Measurements from ENCODE around the gene FARP1. TPM values are rescaled to one million over a fixed set of nuclear protein-coding genes. Genes with fewer than 3 reads are reported as not detected.

Gene FARP1
- total and polyA plus RNA-seq, 2 of the 8 experiments (the other 6 are each of a cell fraction or from before 2014, with no cell fraction given) = 24.7 to 104 TPM

DNA sequence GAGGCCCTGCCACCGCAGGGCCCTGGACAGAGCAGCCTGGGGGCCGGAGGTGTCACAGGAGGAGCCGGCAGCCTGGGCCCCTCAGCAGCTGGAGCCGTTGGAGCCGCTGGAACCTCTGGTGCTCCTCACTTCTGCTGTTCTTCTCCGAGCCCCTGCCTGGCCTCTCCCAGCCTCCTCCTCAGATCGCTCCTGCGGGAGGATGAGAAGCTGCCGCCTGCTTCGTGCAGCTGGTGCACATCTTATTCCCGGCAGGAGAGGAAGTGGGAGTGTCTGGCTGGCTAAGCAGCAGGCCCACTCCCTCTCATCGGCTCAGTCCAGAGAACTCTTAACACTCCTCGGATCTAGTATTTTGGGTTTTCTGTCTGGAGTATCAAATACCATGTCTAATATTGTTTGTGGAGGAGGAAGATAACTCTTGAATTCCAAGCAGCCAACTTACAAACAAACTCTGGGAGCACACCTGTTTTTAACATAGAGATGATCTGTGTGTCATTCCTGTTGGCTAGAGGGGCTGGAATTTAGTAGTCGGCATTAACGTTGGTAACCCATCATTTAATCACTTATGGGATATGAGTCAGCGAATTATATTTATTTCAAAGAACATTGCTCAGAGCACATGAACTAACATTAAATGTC is 71.2 kb downstream of the FARP1 start (continued):
- no peak for TF ChIP-seq SIRT6 (IDR thresholded peaks at IDR 0.05; ENCODE audit: low read length)
- TF ChIP-seq SIN3A (conservative IDR thresholded peaks at IDR 0.05 in 1 of 2, IDR thresholded peaks at IDR 0.05 in 1 of 2; ENCODE audit: low read depth in 1 of 2, low read length in 2 of 2) = no peak

Data from H1 (cell line).